Esophagus muscularis mucosa (tissue), 4 donors: ENCODE measurements around the gene NR0B2. TPM values are rescaled to one million over a fixed set of nuclear protein-coding genes. Genes with fewer than 3 reads are reported as not detected.
A peak's percentile ranks its signal among the peaks of the same experiment; 100 is the strongest.
"Not testable (repeated sequence)": the region's sequence is repeated elsewhere in the genome, so short reads cannot be mapped to it uniquely, and the experiment has no call there.

Experiments used
- DNase-seq: peaks from one replicate; pipeline ENCODE4 v3.0.0-alpha.2; 2017; ENCODE audit errors: extremely low spot score
- H3K27ac ChIP-seq, 4 donors: fragments of 200-600 bp; sonication (generic); replicated peaks in 1 of 4; 1 replicate in 3 of 4; 2 replicates in 1 of 4; pipeline ENCODE4 v1.5.1; 2016 to 2019; ENCODE audit warnings: mild to moderate bottlenecking in 1 of 4
- H3K27me3 ChIP-seq, 4 donors: fragments of 200-600 bp; sonication (generic); one replicate each; pipeline versions ENCODE4 v1.5.1 to v1.6.0; 2016 to 2019
- H3K36me3 ChIP-seq, 4 donors: fragments of 200-600 bp; sonication (generic); one replicate each; pipeline ENCODE4 v1.5.1; 2016 to 2019
- H3K4me1 ChIP-seq, 4 donors: fragments of 200-600 bp; sonication (generic); one replicate each; pipeline ENCODE4 v1.5.1; 2016 to 2019
- H3K4me3 ChIP-seq, 4 donors: fragments of 200-600 bp; sonication (generic); 1 replicate in 2 of 4; 2 replicates in 2 of 4; pipeline ENCODE4 v1.5.1; 2016 to 2019; ENCODE audit warnings: mild to moderate bottlenecking in 4 of 4, moderate library complexity in 1 of 4
- H3K9me3 ChIP-seq, 4 donors: fragments of 200-600 bp; sonication (generic); 1 replicate in 3 of 4; 2 replicates in 1 of 4; pipeline ENCODE4 v1.5.1; 2016 to 2019
- CTCF ChIP-seq, 3 experiments: fragments of 200-600 bp in 2 of 3; fragments of 450-650 bp in 1 of 3; sonication (generic) in 2 of 3; IDR thresholded peaks; one replicate each; pipeline ENCODE4 v1.5.1; 2017 to 2019; ENCODE audit warnings: antibody characterized with exemption in 3 of 3, mild to moderate bottlenecking in 2 of 3, moderate library complexity in 1 of 3
- EP300 ChIP-seq: sonication (generic); formaldehyde crosslinking; IDR thresholded peaks from one replicate; pipeline ENCODE4 v1.6.1; 2017; ENCODE audit warnings: antibody characterized with exemption
- POLR2A ChIP-seq: fragments of 450-650 bp; IDR thresholded peaks from one replicate; pipeline ENCODE4 v1.6.1; 2017; ENCODE audit warnings: antibody characterized with exemption, moderate library complexity, mild to moderate bottlenecking, low read depth
- POLR2AphosphoS5 ChIP-seq, 2 donors: sonication (generic); formaldehyde crosslinking; IDR thresholded peaks; one replicate each; pipeline ENCODE4 v1.6.1; 2017; ENCODE audit warnings: antibody characterized with exemption in 2 of 2
- WGBS: methylation state at CpG from one replicate; pipeline ENCODE4 v1.1.5; 2018; 5-methylcytosine and 5-hydroxymethylcytosine counted together
- intact Hi-C: fragments of 100-400 bp; cut with DNase I; formaldehyde crosslinking; loops from one replicate; pipeline ENCODE4 v1.15.1; 2023
- total RNA-seq, 4 donors: library from RNA; depleted of rRNA; stranded (reverse); fragments of >200 nt; gene quantifications; one replicate each; pipeline versions ENCODE4 v1.1.0 to v1.2.1, GENCODE V29; 2016

NR0B2 gene
- total RNA-seq, 4 donors from 2014 or later: not detected

- peaks cover 3 to 8% (median 6%) of the 10 kb centered on the region in 4 donors for H3K4me1 ChIP-seq
- TF ChIP-seq EP300 (no peak), POLR2AphosphoS5 (IDR thresholded peaks at IDR 0.05) (no peak)
- no peak overlapping the region for H3K27ac ChIP-seq
- no peaks in the 10 kb centered on the region for H3K9me3 ChIP-seq
- WGBS: 93% methylated on average over 4 of the region's 4 CpGs
- H3K27me3 ChIP-seq: no peaks in the 10 kb centered on the region
- DNase-seq: no peak
- intact Hi-C loops: loop anchor here (1.0 to 5.0 kb wide), 2 partner anchors 26 to 67 kb away; no protein-coding TSS in a partner anchor
- peaks cover 52 to 86% (median 74%) of the 10 kb centered on the region in 4 donors for H3K36me3 ChIP-seq
- no peak overlapping the region for H3K4me3 ChIP-seq
These were observed 34.0 kb downstream of the NR0B2 start for GRCh38 chr1:26879793-26880192.

DNA sequence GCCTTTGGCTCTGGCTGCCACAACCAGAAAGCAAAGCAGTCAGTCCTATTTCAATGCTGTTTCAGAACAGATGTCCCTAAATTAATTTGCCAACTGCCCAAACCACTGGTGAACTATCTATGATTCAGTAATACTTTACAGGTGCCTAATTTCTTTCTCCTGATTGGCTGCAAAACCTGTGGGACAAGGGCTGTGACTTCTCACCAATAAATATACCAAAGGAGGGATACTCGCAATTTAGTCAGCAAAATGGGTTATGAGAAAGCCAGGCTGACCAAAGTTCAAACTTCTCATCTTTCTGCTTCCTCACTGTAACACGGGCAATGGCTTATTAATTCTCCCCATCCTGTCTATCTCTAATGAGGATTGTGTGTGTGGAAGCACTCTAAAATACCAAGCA lies 36.4 kb downstream of the NR0B2 start:
- DNase-seq: no peak
- intact Hi-C loops: loop anchor here (5.0 kb wide), 1 partner anchor 65 kb away; no protein-coding TSS in a partner anchor
- H3K36me3 ChIP-seq: peaks cover 28 to 61% (median 50%) of the 10 kb centered on the region in 4 donors
- no peaks in the 10 kb centered on the region for H3K9me3 ChIP-seq
- no peak overlapping the region for H3K27ac ChIP-seq
- H3K4me3 ChIP-seq: no peak overlapping the region
- no peaks in the 10 kb centered on the region for H3K27me3 ChIP-seq
- no peak for TF ChIP-seq EP300
- TF ChIP-seq POLR2AphosphoS5 (IDR thresholded peaks at IDR 0.05): no peak
- no peak for TF ChIP-seq POLR2A
- no peak for TF ChIP-seq CTCF (IDR thresholded peaks at IDR 0.05)
- peaks cover 3 to 8% (median 6%) of the 10 kb centered on the region in 4 donors for H3K4me1 ChIP-seq
- WGBS: 83% methylated on average over 2 of the region's 2 CpGs

GRCh38 chr1:26874896-26875295 lies 38.9 kb downstream of the NR0B2 start:
- no peak for DNase-seq
- intact Hi-C loops: loop anchor here (5.0 kb wide), 1 partner anchor 63 kb away; no protein-coding TSS in a partner anchor
- no peak overlapping the region for H3K27ac ChIP-seq
- H3K36me3 ChIP-seq: peaks cover 6 to 37% (median 25%) of the 10 kb centered on the region in 4 donors
- no peak for TF ChIP-seq EP300
- TF ChIP-seq POLR2A: no peak
- TF ChIP-seq POLR2AphosphoS5 (IDR thresholded peaks at IDR 0.05): no peak
- no peak for TF ChIP-seq CTCF (IDR thresholded peaks at IDR 0.05)
- no peak overlapping the region for H3K4me3 ChIP-seq
- H3K9me3 ChIP-seq: no peaks in the 10 kb centered on the region
- H3K4me1 ChIP-seq: peaks cover 3 to 8% (median 6%) of the 10 kb centered on the region in 4 donors
- no peaks in the 10 kb centered on the region for H3K27me3 ChIP-seq
- 75% methylated on average over 4 of the region's 4 CpGs for WGBS

DNA sequence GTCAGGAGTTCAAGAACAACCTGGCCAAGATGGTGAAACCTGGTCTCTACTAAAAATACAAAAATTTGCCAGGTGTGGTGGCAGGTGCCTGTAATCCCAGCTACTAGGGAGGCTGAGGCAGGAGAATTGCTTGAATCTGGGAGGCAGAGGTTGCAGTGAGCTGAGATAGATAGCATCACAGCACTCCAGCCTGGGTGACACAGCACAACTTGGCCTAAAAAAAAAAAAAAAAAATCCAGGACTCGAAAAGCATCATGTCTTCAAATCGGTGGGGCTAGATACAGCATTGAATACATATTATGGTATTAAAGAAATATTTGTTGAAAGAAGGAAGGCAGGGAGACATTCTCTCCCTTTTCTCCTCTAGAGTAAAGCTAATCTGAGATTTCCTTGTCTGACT lies 40.7 kb downstream of the NR0B2 start:
- H3K4me3 ChIP-seq, H3K27ac ChIP-seq, H3K9me3 ChIP-seq, H3K4me1 ChIP-seq, DNase-seq, intact Hi-C loops, H3K27me3 ChIP-seq: not testable (repeated sequence)
- H3K36me3 ChIP-seq: peaks cover 0 to 19% (median 7%) of the 10 kb centered on the region in 4 donors
- 74% methylated on average over 2 of the region's 2 CpGs for WGBS

DNA sequence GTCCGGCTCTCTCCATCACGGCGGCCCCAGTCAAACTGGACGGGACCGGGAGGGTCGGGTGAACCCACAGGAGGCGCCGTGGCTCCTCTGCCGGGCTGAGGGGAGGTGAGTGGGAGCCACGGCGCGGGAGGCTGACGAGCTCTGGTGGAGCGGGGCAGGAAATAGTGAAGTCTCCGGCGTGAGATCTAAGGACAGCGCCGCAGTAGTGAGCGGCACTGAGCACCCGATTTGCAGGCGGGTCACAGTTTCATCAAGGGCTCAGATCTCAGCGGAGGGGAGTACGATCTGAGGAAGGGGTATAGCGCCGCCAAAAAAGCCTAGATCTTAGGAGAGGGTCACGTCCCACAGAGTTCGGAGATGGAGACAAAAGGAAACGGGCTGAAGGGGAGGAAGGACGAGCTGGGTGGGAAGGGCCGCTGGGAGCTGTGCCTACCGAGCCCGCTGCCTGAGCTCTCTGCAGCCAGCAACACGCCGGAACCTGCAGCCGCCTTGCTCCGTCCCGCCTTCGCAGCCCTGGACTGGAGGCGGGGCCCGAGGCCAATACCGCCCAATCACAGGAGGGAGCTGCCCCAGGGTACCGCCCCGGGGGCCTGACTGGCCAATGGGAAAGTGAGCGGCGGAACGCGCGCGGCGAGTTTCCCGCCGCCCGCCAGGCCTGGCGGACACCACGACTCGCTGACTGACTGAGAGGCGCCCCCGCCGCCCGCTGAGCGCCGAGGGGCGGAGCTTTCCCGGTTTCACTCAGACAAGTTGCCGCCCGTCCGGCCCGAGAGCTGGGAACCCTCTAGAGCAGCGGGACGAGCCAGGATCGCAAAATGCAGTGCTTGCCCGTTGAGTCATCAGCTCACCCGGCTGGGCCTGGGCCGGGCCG lies 48.9 kb downstream of the NR0B2 start:
- intact Hi-C loops: no loop called here
- Histone ChIP-seq H3K4me1 (peaks cover 18 to 25% (median 22%) of the 10 kb centered on the region in 4 donors), H3K27ac (peak overlapping the region; percentile 96 to 99 (median 97)), H3K36me3 (no peaks in the 10 kb centered on the region), H3K27me3 (no peaks in the 10 kb centered on the region), H3K4me3 (peak overlapping the region; percentile 56 to 74 (median 62)), H3K9me3 (no peaks in the 10 kb centered on the region)
- WGBS: 0% methylated on average over 23 of the region's 75 CpGs
- TF ChIP-seq POLR2A (peak; percentile 56), POLR2AphosphoS5 (IDR thresholded peaks at IDR 0.05) (peak; percentile 79 to 86), CTCF (IDR thresholded peaks at IDR 0.05) (no peak), EP300 (no peak)
- peak; percentile 99 for DNase-seq
